SU-DHL-6 (cell line): ENCODE data around the gene BEGAIN.

ENCODE experiments used
- H2AFZ ChIP-seq: fragments of 200-600 bp; sonication (generic); 2 replicates; pipeline ENCODE4 v1.6.1; 2014; ENCODE audit warnings: low read depth, mild to moderate bottlenecking, moderate library complexity, mixed read lengths, antibody characterized with exemption, low read length; ENCODE audit not compliant: severe bottlenecking
- H3F3A ChIP-seq: fragments of 200-600 bp; shearing (Covaris generic); 2 replicates; pipeline ENCODE4 v1.6.0; 2016; ENCODE audit warnings: antibody characterized with exemption, mild to moderate bottlenecking; ENCODE audit not compliant: insufficient read depth
- H3K27ac ChIP-seq: fragments of 200-600 bp; sonication (generic); 2 replicates; pipeline ENCODE4 v1.5.1; 2016; ENCODE audit warnings: low read depth, mild to moderate bottlenecking, low read length, moderate library complexity, mixed read lengths
- H3K27me3 ChIP-seq: fragments of 200-600 bp; sonication (generic), shearing (Covaris generic); 2 replicates; pipeline ENCODE4 v1.6.0; 2014; ENCODE audit warnings: mild to moderate bottlenecking, low read length
- H3K36me3 ChIP-seq: fragments of 200-600 bp; sonication (generic); 2 replicates; pipeline ENCODE4 v1.6.1; 2014; ENCODE audit warnings: mild to moderate bottlenecking, low read length, mixed read lengths
- H3K4me2 ChIP-seq: fragments of 300-600, 200-600 bp; shearing (Covaris generic), sonication (generic); 2 replicates; pipeline ENCODE4 v1.6.0; 2014; ENCODE audit warnings: low read length, low read depth, mild to moderate bottlenecking; ENCODE audit not compliant: poor library complexity, severe bottlenecking
- H3K4me3 ChIP-seq: fragments of 200-600 bp; sonication (generic); 2 replicates; pipeline ENCODE4 v1.5.1; 2014; ENCODE audit warnings: antibody characterized with exemption, low read length, mild to moderate bottlenecking, mixed read lengths; ENCODE audit not compliant: insufficient read depth, poor library complexity, severe bottlenecking
- H3K79me2 ChIP-seq: fragments of 200-600 bp; sonication (generic); 2 replicates; pipeline ENCODE4 v1.6.1; 2014; ENCODE audit warnings: mild to moderate bottlenecking, low read length, moderate library complexity; ENCODE audit not compliant: insufficient read depth
- H3K9ac ChIP-seq: fragments of 200-600 bp; sonication (generic); 2 replicates; pipeline ENCODE4 v1.7.0; 2014; ENCODE audit warnings: mild to moderate bottlenecking, low read length
- H3K9me2 ChIP-seq: fragments of 200-600 bp; sonication (generic); replicated peaks from 2 replicates; pipeline ENCODE4 v1.6.1; 2014; ENCODE audit warnings: low read length; ENCODE audit not compliant: insufficient read depth
- H3K9me3 ChIP-seq: fragments of 200-600 bp; sonication (generic); 2 replicates; pipeline ENCODE4 v1.6.1; 2014; ENCODE audit warnings: low read length, mixed read lengths; ENCODE audit not compliant: insufficient read depth
- H4K20me1 ChIP-seq: fragments of 200-600 bp; sonication (generic); 2 replicates; pipeline ENCODE4 v1.6.1; 2014; ENCODE audit warnings: low read depth, mild to moderate bottlenecking, antibody characterized with exemption, low read length, moderate library complexity, mixed read lengths
- CTCF ChIP-seq: fragments of 200-600 bp; sonication (generic); IDR thresholded peaks from one replicate; pipeline ENCODE4 v1.5.1; 2017; ENCODE audit warnings: antibody characterized with exemption, mild to moderate bottlenecking, low read length, moderate library complexity; ENCODE audit not compliant: insufficient read depth, poor library complexity, severe bottlenecking
- EZH2phosphoT487 ChIP-seq: fragments of 200-600 bp; sonication (generic), shearing (Covaris generic); conservative IDR thresholded peaks from 2 replicates; pipeline ENCODE4 v1.6.1; 2018; ENCODE audit warnings: mild to moderate bottlenecking, antibody characterized with exemption, low read length, moderate library complexity, mixed read lengths

The BEGAIN gene

GRCh38 chr14:100576091-100577085 lies 10.8 kb downstream of the BEGAIN start:
- Histone ChIP-seq H3K9ac (no peak overlapping the region), H3K79me2 (no peaks in the 10 kb centered on the region), H3K4me3 (no peak overlapping the region), H2AFZ (no peak overlapping the region), H3K27ac (no peak overlapping the region), H3K9me3 (no peaks in the 10 kb centered on the region), H3F3A (no peaks in the 10 kb centered on the region), H3K9me2 (no peaks in the 10 kb centered on the region), H3K36me3 (no peaks in the 10 kb centered on the region), H3K4me2 (no peak overlapping the region), H4K20me1 (no peaks in the 10 kb centered on the region), H3K27me3 (no peaks in the 10 kb centered on the region)
- TF ChIP-seq EZH2phosphoT487 (no peak), CTCF (no peak)

GRCh38 chr14:100575266-100575995 lies 11.8 kb downstream of the BEGAIN start:
- Histone ChIP-seq H4K20me1 (no peaks in the 10 kb centered on the region), H3K79me2 (no peaks in the 10 kb centered on the region), H3K9me2 (no peaks in the 10 kb centered on the region), H2AFZ (no peak overlapping the region), H3K36me3 (no peaks in the 10 kb centered on the region), H3F3A (no peaks in the 10 kb centered on the region), H3K4me2 (no peak overlapping the region), H3K9me3 (no peaks in the 10 kb centered on the region), H3K27me3 (no peaks in the 10 kb centered on the region), H3K4me3 (no peak overlapping the region), H3K9ac (no peak overlapping the region), H3K27ac (no peak overlapping the region)
- TF ChIP-seq EZH2phosphoT487 (no peak), CTCF (no peak)

- H3K4me2 ChIP-seq, result no peak overlapping the region
- no peaks in the 10 kb centered on the region for H3K27me3 ChIP-seq
- no peak overlapping the region for H3K9ac ChIP-seq
These were observed 12.6 kb downstream of the BEGAIN start for GRCh38 chr14:100574642-100575031.

More at GRCh38 chr14:100574642-100575031, 12.6 kb downstream of the BEGAIN start:
- Histone ChIP-seq H3K4me3 (no peak overlapping the region), H3K27ac (no peak overlapping the region), H3K9me3 (no peaks in the 10 kb centered on the region), H3F3A (no peaks in the 10 kb centered on the region), H4K20me1 (no peaks in the 10 kb centered on the region), H3K79me2 (no peaks in the 10 kb centered on the region), H3K9me2 (no peaks in the 10 kb centered on the region), H2AFZ (no peak overlapping the region), H3K36me3 (no peaks in the 10 kb centered on the region)
- TF ChIP-seq CTCF (no peak), EZH2phosphoT487 (no peak)
